ENCODE results near the gene ADD1. TPM values are rescaled to one million over a fixed set of nuclear protein-coding genes. Genes with fewer than 3 reads are reported as not detected.

The ADD1 gene
- total and polyA plus RNA-seq, 2 of the 13 experiments (the other 11 are each of a cell fraction or from before 2014, with no cell fraction given), result 73.9 to 122 TPM

GRCh38 chr4:2830632-2831610 lies 12.7 kb upstream of the ADD1 start:
- no TSS peak for BruUV-seq (replicated peaks)
- CTCF ChIA-PET (ENCODE audit: low intra/inter-chr PET ratio, low total read pairs), result no interaction called here
- FAIRE-seq (no peak), ATAC-seq (no peak), DNase-seq (ENCODE audit: low spot score) (no peak)
- Histone ChIP-seq H3K4me1 (ENCODE audit: insufficient read depth, low read length) (peaks cover 11% of the 10 kb centered on the region), H3K36me3 (replicated peaks in 1 of 2; ENCODE audit: control insufficient read depth in 1 of 2, insufficient read depth in 2 of 2, low read length in 2 of 2) (peaks cover 14 to 41% of the 10 kb centered on the region in 2 experiments; a peak in 4 of 5 replicates), H2AFZ (ENCODE audit: low read length) (no peak overlapping the region), H3K79me2 (ENCODE audit: insufficient read depth, low read length) (no peaks in the 10 kb centered on the region), H3K4me2 (ENCODE audit: low read depth, low read length) (no peak overlapping the region), H3K9ac (ENCODE audit: insufficient read depth, low read depth, low read length) (no peak overlapping the region), H3K4me3 (replicated peaks in 1 of 3; ENCODE audit: insufficient read depth in 1 of 3, low read depth in 2 of 3, low read length in 3 of 3) (no peak overlapping the region), H3K9me3 (ENCODE audit: low read length) (no peaks in the 10 kb centered on the region), H3K27ac (ENCODE audit: extremely low read length, insufficient read depth, low read length) (no peak overlapping the region), H4K20me1 (ENCODE audit: insufficient read depth, low read length) (no peaks in the 10 kb centered on the region), H3K27me3 (ENCODE audit: control insufficient read depth in 1 of 2, insufficient read depth in 2 of 2, low read length in 2 of 2) (no peaks in the 10 kb centered on the region)
- POLR2A ChIA-PET, result no interaction called here
- in situ Hi-C loops (cut with HindIII; ENCODE audit: extremely low pct_ligation_motif_present, low pct_unique_long_range_greater_than_20kb) (no loop called here), intact Hi-C loops (cut with micrococcal nuclease; ENCODE audit: unreplicated experiment) (no loop called here)
- 96% methylated on average over 11 of the region's 37 CpGs for WGBS (ENCODE audit: low lambda C conversion rate)
- no peak for TF ChIP-seq JUNB (CRISPR knock-in tag; IDR thresholded peaks at IDR 0.05; ENCODE audit: borderline replicate concordance)
- peak; percentile 43 for TF ChIP-seq AGO2 (optimal IDR thresholded peaks at IDR 0.05; ENCODE audit: low read depth, low read length)
- no peak for TF ChIP-seq HNF4A (CRISPR knock-in tag; IDR thresholded peaks at IDR 0.05)

DNA sequence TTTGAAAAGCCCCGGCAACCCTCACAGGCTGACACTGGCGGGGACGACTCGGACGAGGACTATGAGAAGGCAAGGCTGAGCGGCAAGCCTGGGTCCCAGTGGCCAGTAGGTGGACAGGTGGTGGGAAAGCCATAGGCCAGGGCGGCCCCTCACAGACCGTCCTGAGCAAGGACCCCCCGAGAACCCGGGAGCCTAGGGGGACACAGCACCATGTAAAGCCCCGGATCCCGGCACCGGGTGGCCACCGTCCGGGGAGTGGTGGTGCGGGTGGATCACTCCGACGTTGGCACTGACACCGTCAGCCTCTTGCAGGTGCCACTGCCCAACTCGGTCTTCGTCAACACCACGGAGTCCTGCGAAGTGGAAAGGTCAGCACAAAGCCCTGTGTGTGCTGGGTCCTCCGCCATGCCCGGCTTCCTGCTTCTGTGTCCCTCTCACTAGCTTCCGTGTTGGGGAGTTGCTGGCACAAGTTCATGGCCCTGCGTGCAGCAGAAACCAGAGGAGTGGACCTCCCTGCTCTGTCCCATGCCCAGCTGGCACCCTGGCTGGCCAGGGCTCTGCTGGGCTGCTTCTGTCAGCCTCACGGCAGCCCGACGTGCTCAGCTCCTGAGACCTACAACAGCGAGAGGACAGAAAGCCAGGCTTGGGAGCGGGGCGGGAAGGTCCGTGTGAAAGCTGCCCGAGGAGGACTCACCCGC lies 11.9 kb upstream of the ADD1 start:
- BruUV-seq (replicated peaks), result no TSS peak
- Histone ChIP-seq H3K4me1 (ENCODE audit: insufficient read depth, low read length) (peaks cover 11% of the 10 kb centered on the region), H3K9ac (ENCODE audit: insufficient read depth, low read depth, low read length) (no peak overlapping the region), H3K27me3 (ENCODE audit: control insufficient read depth in 1 of 2, insufficient read depth in 2 of 2, low read length in 2 of 2) (no peaks in the 10 kb centered on the region), H4K20me1 (ENCODE audit: insufficient read depth, low read length) (no peaks in the 10 kb centered on the region), H3K9me3 (ENCODE audit: low read length) (no peaks in the 10 kb centered on the region), H3K4me2 (ENCODE audit: low read depth, low read length) (no peak overlapping the region), H3K27ac (ENCODE audit: extremely low read length, insufficient read depth, low read length) (no peak overlapping the region), H2AFZ (ENCODE audit: low read length) (no peak overlapping the region), H3K4me3 (replicated peaks in 1 of 3; ENCODE audit: insufficient read depth in 1 of 3, low read depth in 2 of 3, low read length in 3 of 3) (no peak overlapping the region), H3K79me2 (ENCODE audit: insufficient read depth, low read length) (no peaks in the 10 kb centered on the region), H3K36me3 (replicated peaks in 1 of 2; ENCODE audit: control insufficient read depth in 1 of 2, insufficient read depth in 2 of 2, low read length in 2 of 2) (peaks cover 14 to 38% of the 10 kb centered on the region in 2 experiments; a peak in 4 of 5 replicates)
- in situ Hi-C loops (cut with HindIII; ENCODE audit: extremely low pct_ligation_motif_present, low pct_unique_long_range_greater_than_20kb) (no loop called here), intact Hi-C loops (cut with micrococcal nuclease; ENCODE audit: unreplicated experiment) (no loop called here)
- TF ChIP-seq ZNF382 (CRISPR knock-in tag; IDR thresholded peaks at IDR 0.05; ENCODE audit: borderline replicate concordance), result no peak
- TF ChIP-seq PITX1 (CRISPR knock-in tag; IDR thresholded peaks at IDR 0.05), result no peak
- TF ChIP-seq, protein P1, sequence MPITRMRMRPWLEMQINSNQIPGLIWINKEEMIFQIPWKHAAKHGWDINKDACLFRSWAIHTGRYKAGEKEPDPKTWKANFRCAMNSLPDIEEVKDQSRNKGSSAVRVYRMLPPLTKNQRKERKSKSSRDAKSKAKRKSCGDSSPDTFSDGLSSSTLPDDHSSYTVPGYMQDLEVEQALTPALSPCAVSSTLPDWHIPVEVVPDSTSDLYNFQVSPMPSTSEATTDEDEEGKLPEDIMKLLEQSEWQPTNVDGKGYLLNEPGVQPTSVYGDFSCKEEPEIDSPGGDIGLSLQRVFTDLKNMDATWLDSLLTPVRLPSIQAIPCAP (CRISPR knock-in tag; IDR thresholded peaks at IDR 0.05; ENCODE audit: low read depth), result no peak
- peak; percentile 16 for TF ChIP-seq AGO2 (optimal IDR thresholded peaks at IDR 0.05; ENCODE audit: low read depth, low read length)
- no peak for TF ChIP-seq ZNF546 (CRISPR knock-in tag; conservative IDR thresholded peaks at IDR 0.05)
- no peak for TF ChIP-seq TAF15 (IDR thresholded peaks at IDR 0.05; ENCODE audit: low read depth, low read length, poor library complexity, severe bottlenecking)
- TF ChIP-seq KAT7 (CRISPR knock-in tag; IDR thresholded peaks at IDR 0.05; ENCODE audit: borderline replicate concordance), result no peak
- DNase-seq (ENCODE audit: low spot score) (no peak), FAIRE-seq (no peak), ATAC-seq (no peak)
- 98% methylated on average over 25 of the region's 36 CpGs for WGBS (ENCODE audit: low lambda C conversion rate)
- ChIA-PET CTCF (ENCODE audit: low intra/inter-chr PET ratio, low total read pairs) (no interaction called here), POLR2A (no interaction called here)
